NCI-H2029 treated with DMSO at 0.1 percent for 48 hours (cell line): ENCODE measurements around the gene DMRT3.

ENCODE experiments used
- DNase-seq: peaks from one replicate; lab custom pipeline; 2025; lab: John Stamatoyannopoulos, UW

Gene DMRT3

DNA sequence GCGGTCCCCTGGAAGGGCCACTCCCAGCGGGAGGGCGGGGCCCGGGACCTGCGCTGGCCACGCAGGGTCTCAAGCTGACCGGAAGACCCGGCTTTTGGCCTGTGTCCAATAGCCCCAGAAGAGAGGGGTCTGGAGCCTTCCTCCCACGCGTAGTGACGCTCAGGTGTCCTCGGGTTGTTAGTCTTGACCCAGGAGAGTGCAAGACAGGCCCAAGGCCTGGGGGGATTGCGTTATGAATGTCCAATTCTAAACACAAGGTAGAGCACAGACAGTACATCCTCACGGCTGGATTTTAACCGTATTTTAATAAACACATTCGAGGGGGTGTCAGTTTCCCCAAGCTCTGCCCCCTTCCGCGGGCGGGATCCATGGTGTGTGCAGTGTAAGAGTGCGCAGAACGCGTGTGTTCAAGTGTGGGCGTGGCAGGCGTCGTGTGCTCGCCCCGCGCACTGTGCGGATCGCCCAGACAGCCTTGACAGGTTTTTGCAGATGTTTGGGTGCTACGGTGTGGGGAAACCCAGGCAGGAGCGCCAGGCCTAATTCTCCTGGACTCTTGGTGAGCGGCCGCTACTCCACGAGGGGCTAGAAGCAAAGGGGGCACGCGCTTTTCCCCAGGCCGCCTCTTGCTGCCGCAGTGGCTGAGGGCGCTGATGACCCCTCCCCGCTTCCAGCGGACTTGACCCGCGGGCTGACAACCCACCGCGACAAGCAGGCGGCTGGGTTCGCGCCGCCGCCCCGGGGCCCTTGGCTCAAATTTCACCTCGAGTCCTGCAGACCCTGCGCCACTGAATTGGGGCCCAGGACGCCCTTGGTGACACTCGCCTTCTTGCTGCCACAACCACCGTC, 6.1 kb upstream of the DMRT3 start:
- DNase-seq, result no peak

GRCh38 chr9:971901-972500, 4.5 kb upstream of the DMRT3 start:
- DNase-seq, result no peak

DNA sequence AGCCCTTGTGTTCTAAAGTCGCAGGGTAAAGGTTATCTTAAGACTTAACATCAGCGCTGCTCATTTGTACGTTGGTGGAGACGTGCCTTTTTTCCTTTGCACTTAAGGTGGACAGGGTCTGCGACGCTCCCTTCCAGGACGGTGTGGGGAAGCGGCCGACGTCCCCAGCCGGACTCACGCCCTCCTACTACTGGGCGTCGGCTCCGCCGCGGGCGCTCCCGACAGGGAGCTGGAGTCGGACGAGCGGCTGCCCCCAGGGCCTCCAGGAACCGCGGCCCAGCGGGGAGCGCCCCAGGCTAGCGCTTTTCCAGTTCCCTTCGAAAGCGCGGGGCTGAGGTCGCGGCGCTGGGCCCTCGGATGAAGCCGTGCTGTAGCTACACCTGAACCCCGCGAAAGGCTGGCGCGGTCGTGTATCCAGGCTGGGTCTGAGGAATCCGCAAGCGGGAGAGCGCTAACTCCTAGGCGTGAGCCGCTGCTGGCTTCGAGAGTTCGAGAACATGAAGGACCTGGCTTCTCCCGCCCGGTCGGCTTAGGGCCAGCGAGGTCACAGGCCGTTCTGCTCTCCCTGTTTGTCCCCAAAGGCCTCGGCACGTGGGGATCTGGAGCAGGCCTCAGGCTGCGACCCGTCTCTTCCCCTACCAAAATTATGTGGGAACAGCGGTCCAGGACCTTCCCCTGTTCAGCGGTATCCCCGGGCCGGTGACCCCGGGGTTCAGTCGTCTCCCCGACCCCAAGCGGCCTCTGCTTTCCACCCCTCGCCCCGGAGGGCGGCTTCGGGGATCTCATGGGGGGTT, 3.8 kb upstream of the DMRT3 start:
- DNase-seq, result no peak

- no peak for DNase-seq
Measured at GRCh38 chr9:973295-973834, 3.1 kb upstream of the DMRT3 start.

DNA sequence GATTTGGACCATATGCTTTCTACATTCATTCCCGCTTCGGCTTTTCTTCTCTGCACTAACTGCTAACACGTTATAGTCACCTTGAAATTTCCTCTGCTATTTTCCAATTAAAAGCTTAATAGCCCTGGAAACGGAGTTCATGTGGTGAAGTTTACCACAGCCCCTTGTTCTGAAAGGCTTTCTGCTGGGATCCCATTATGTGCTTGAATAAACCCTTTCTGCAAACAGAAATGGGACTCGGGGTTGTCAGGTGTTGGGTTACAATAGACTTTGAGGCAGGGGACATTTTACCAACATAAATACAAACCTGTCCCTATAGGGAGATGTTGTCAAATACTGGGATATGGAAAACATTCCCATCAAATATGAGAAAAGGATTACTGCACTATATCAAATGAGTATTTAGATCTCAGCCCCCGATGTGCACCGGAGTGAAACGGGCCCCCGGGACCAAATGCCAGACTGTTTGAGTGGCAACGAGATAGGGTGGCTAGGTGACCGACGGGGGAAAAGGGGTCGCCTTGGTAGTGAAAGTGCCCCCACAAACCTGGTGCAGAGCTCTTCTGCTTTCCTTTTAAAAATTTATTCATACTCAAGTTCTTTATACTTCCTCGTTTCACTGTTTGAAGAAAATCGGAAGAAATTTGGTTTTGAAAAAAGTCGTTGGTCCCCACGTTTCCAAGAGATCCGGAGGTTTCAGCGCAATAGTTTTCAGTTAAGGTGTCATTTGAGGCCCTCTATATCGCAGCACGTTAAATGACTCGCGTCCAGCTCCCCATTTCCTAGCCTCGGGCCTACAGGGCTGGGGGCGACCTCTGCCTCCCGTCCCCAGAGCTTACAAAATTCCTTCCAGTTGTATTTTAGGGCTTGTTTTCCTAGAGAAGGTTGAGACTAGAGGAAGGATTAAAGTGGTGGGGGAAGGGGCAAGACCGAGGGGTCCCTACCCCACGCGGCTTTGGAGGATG, 2.1 kb upstream of the DMRT3 start:
- no peak for DNase-seq

DNA sequence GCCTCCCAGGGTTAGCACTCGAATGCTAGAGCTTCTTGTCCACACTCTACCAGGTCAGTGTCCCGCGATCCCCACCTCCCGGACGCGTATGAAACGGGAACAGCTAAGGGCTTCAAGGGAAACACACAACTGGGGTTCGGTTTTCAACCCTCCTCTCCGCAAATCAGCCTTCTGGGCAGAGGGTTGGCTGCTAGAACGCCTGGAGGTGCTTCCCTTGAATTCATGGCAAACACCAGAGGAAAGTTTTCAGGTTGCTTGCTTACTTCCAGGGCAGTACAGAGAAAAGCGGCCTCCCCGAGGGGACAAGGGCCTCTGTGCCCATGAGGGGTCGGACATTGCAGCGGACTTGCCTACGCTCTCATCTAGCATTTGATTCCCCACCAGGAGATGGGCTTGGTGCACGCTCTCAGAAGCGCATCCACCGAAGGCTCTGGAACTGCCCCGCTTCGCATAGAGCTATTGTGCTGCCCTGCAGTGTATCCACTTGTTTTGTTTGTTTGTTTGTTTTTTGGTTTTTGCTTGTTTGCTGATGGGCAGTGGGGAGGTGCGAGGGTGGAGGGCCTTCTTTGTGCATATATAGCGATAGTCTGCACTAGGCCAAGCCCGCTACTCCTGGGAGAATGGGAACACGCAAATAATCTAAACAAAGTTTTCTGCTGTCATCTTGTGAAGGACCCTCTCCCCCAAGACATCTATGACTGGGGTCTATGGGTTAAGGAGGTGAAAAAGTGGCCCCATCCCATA, 1.3 kb upstream of the DMRT3 start:
- DNase-seq, result no peak

DNA sequence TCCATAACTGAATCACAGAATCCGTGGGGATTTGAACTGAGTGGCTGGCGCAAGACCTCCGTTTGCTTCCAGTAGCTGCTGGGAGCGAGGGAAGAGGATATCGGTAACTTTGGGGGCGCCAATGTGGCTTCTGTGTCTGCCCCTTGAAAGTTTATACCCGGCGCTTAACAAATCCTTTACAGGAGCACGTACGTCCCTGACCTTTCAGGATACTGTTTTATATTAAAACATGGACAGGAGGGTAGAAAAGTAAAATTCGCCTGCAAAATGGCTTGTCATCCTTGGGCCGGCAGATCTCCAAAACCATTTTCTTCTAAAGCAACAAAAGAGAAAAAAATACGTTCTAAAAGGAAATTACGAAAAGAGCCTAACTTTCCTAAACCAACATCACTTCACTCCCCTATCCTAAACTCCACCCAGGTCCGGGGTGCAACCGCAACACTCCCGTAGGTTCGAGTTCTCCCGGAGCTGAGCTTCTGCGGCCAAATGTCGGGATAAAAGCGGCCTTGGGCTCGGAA, 656 bp upstream of the DMRT3 start:
- DNase-seq, result no peak

- DNase-seq, result no peak
Measured at GRCh38 chr9:976943-977837, 735 bp downstream of the DMRT3 start.

- no peak for DNase-seq
Measured at GRCh38 chr9:977838-978830, 1.7 kb downstream of the DMRT3 start.

DNA sequence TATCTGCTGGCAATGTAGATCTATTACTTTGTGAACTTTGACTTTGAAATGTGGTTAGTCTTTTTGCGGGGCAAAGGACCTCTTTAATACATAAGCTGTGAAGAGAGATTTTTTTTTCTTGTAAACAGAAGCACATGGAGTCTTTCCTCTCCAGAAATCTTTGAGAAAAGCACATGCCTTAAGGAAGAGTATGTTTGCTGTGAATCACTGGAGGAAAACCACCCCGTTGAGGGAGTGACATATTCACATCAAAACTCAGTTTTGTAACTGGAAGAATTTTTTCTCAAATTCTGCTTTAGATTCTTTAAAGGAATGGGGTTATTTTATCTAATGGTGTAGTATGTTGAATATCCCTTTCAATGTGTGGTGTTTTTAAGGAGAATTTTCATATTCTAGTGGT, 3.5 kb downstream of the DMRT3 start:
- DNase-seq, result no peak

GRCh38 chr9:980640-981039, 4.2 kb downstream of the DMRT3 start:
- DNase-seq, result no peak

DNA sequence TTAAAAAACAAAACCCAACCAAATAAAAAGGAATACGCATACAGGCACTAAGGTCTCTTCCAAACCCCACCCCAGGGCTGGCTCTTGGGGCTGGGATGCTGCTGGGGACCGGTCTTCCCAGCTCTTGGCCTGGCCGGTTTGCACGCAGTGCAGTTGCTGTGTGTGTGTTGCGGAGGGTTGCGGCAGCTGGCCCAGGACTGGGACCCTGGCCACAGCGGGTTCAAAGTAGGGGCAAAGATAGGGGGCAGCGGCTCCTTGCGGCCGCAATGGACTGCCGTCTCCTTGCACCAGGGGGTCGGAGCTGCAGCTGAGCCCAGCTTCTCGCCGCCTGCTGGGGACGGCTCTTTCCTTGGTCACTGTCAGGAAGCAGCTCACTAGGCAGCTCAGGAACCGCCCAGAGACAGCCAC, 5.0 kb downstream of the DMRT3 start:
- no peak for DNase-seq

DNA sequence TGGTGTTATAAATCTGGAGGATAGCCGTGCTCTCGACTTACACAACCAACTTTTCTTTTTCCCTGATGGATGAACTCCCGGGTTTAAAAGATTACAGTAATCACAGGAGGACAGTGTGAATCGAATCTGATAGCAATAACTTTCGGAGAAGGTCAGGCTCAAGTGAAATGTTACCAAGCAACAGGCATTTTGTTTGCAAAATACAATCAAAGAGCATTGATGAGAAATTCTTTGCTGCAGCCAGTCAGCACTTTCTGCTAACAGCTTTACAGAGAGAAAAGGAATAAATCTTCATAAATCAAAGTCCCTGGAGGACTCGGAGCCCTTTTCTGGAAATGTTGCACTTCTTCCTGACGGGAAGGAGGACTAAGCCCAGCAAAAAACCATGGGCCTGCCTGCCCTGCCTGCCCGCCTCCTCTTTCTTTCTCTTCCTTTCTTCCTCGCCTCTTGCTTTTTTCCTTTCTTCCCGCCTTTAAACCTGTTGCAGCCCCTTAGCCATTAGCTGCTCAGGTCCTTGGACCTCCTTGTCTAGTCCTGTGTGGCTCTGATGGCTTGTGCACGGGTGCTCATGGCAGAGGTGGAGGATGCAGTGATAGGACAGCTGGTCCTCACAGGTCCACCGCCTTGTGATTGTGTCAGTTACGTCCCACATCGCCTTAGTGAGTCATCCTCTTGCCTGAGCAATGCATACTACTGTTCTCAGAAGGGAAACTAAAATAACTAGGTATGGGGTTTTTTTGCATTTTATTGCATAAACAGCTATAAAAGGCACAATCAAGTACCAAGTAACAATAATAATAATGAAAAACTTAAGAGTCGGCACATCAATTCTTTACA, 6.2 kb downstream of the DMRT3 start:
- no peak for DNase-seq

- no peak for DNase-seq
Measured at GRCh38 chr9:994005-994404, 17.6 kb downstream of the DMRT3 start.

- no peak for DNase-seq
Measured at GRCh38 chr9:995192-995591, 18.7 kb downstream of the DMRT3 start.

DNA sequence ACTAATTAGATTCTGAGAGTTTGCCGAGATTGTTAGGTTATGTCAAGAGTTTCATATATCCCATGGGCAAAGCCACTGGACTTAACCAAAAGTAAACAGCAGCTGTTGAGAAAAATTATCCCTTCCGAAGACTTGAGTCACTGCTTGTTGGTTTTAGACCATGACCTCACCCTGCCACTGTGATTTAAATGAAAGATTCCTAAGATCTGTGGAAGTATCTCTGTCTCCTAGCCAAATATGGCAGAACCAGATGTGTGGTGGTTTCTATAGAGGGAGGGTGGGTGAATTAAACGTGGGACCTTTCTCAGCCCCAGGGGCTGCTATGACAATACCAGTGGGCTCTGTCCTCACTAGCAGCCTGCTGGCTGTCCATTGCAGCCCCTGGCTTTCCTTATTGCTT, 19.3 kb downstream of the DMRT3 start:
- DNase-seq, result peak; percentile 44
